ENCODE data around the gene SLC6A16. TPM values are rescaled to one million over a fixed set of nuclear protein-coding genes. Genes with fewer than 3 reads are reported as not detected.

The SLC6A16 gene
- total and polyA plus RNA-seq, 2 of the 8 experiments (the other 6 are each of a cell fraction or from before 2014, with no cell fraction given): 1.1 to 1.5 TPM

DNA sequence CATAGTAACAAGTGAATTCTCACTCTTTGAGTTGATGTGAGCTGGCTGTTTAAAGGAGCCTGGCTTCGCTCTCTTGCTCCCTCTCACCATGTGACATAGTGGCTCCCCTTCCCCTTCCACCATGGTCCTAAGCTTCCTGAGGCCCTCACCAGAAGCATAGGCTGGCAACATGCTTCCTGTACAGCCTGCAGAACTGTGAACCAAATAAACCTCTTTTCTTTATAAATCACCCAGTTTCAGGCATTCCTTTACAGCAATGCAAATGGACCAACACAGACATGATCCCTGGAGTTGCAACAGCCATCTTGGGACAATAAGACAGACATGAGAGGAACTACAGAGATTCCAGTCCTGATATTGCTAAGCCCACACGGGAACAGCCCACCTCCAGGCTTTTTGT, 24.6 kb upstream of the SLC6A16 start:
- CTCF ChIA-PET (ENCODE audit: partially characterized antibody): interaction anchor here (1.0 to 2.3 kb wide), 5 partner anchors 12 to 244 kb away, joined by 3 to 13 read pairs (median 4); partner anchors contain the start of gene TEAD2
- FAIRE-seq: no peak
- TF ChIP-seq NANOG (IDR thresholded peaks at IDR 0.05; ENCODE audit: insufficient read depth, low read depth, low read length, poor library complexity, severe bottlenecking) (no peak), KDM4A (IDR thresholded peaks at IDR 0.05; ENCODE audit: low read depth, low read length, severe bottlenecking) (no peak), TAF7 (optimal IDR thresholded peaks at IDR 0.05; ENCODE audit: borderline replicate concordance, low read depth, low read length) (no peak), POU5F1 (IDR thresholded peaks at IDR 0.05; ENCODE audit: low read depth, low read length) (no peak), SRF (IDR thresholded peaks at IDR 0.05; ENCODE audit: low read depth, low read length) (no peak), RNF2 (IDR thresholded peaks at IDR 0.05; ENCODE audit: borderline replicate concordance, low read depth, low read length, missing control alignments, poor library complexity, severe bottlenecking) (no peak), PHF8 (conservative IDR thresholded peaks at IDR 0.05; ENCODE audit: low read depth, low read length) (no peak), POLR2AphosphoS5 (IDR thresholded peaks at IDR 0.05; ENCODE audit: low read depth, low read length) (no peak), CTBP2 (IDR thresholded peaks at IDR 0.05; ENCODE audit: borderline replicate concordance, insufficient read depth, insufficient read length, low read length) (no peak), GTF2F1 (IDR thresholded peaks at IDR 0.05; ENCODE audit: borderline replicate concordance, low read depth, low read length) (no peak), RFX5 (IDR thresholded peaks at IDR 0.05; ENCODE audit: borderline replicate concordance, low read depth, low read length) (no peak), TAF1 (IDR thresholded peaks at IDR 0.05; ENCODE audit: low read depth, low read length) (no peak), CBX5 (IDR thresholded peaks at IDR 0.05; ENCODE audit: low read depth, low read length) (no peak), JUN (IDR thresholded peaks at IDR 0.05; ENCODE audit: low read depth, low read length) (no peak)

More for the DNA sequence above, 24.6 kb upstream of the SLC6A16 start:
- H3K27ac ChIP-seq (ENCODE audit: low read depth, low read length): no peak overlapping the region
- no peak overlapping the region for H3K23ac ChIP-seq (ENCODE audit: insufficient read length)
- H3K79me2 ChIP-seq (ENCODE audit: control insufficient read depth in 1 of 2, insufficient read depth in 2 of 2, low read length in 2 of 2): no peaks in the 10 kb centered on the region
- no peaks in the 10 kb centered on the region for H3K9me3 ChIP-seq (ENCODE audit: insufficient read depth in 2 of 2, low read depth in 1 of 2, low read length in 1 of 2)
- H4K91ac ChIP-seq (replicated peaks; ENCODE audit: insufficient read length, low read length): no peak overlapping the region
- H3K4me1 ChIP-seq (replicated peaks in 1 of 4; ENCODE audit: control insufficient read depth in 3 of 4, insufficient read depth in 4 of 4, low read length in 3 of 4): no peaks in the 10 kb centered on the region
- H3K4me2 ChIP-seq (ENCODE audit: insufficient read depth in 1 of 2, low read depth in 2 of 2, low read length in 2 of 2): no peak overlapping the region
- H2AK5ac ChIP-seq (ENCODE audit: low read depth, low read length): no peak overlapping the region
- no peak overlapping the region for H3K4ac ChIP-seq (replicated peaks; ENCODE audit: insufficient read length, low read depth, low read length)
- 91% methylated on average over 2 of the region's 2 CpGs; no CpG with 5 or more reads in 1 of the 2 experiments for WGBS, 2 experiments (ENCODE audit: extremely low coverage in 1 of 2, insufficient coverage in 1 of 2, insufficient read length in 1 of 2, insufficient replicate concordance in 2 of 2, low coverage in 1 of 2, low lambda C conversion rate in 2 of 2, missing lambda C conversion rate in 1 of 2)
- no peak overlapping the region for H4K5ac ChIP-seq (ENCODE audit: insufficient read length, low read depth, low read length)
- no peak overlapping the region for H3K14ac ChIP-seq (ENCODE audit: insufficient read length)
- no peak overlapping the region for H3K56ac ChIP-seq (replicated peaks; ENCODE audit: insufficient read length, low read depth, low read length)
- no peaks in the 10 kb centered on the region for H3K23me2 ChIP-seq (ENCODE audit: low read depth, low read length)
- no peak overlapping the region for H2BK15ac ChIP-seq (ENCODE audit: low read length)
- H4K8ac ChIP-seq (ENCODE audit: extremely low read depth, insufficient read depth, low read length): no peak overlapping the region
- H2BK5ac ChIP-seq (ENCODE audit: low read depth, low read length): no peak overlapping the region
- no peak overlapping the region for H2AFZ ChIP-seq (ENCODE audit: low read length)
- H3K18ac ChIP-seq (ENCODE audit: extremely low read depth, low read length): no peak overlapping the region
- DNase-seq (ENCODE audit: low read depth in 1 of 2, low spot score in 2 of 2): no peak
- H3K79me1 ChIP-seq (ENCODE audit: low read depth, low read length): no peaks in the 10 kb centered on the region; the same call in 1 of the 2 replicates
- POLR2A ChIA-PET (ENCODE audit: partially characterized antibody): interaction anchor here (1.1 to 8.9 kb wide), 4 partner anchors 10 to 139 kb away, joined by 3 to 112 read pairs (median 23); partner anchors contain the start of genes DKKL1 and TEAD2
- H2BK12ac ChIP-seq (ENCODE audit: low read depth, low read length): no peak overlapping the region
- peaks cover 35 to 95% (median 75%) of the 10 kb centered on the region in 4 experiments for H3K36me3 ChIP-seq (ENCODE audit: control insufficient read depth in 2 of 4, insufficient read depth in 4 of 4, low read length in 3 of 4)
- H3K9ac ChIP-seq (replicated peaks in 1 of 4; ENCODE audit: extremely low read depth in 1 of 4, low read depth in 3 of 4, low read length in 3 of 4): no peak overlapping the region
- H3K27me3 ChIP-seq (replicated peaks in 1 of 4; ENCODE audit: control insufficient read depth in 3 of 4, extremely low read depth in 1 of 4, insufficient read depth in 3 of 4, low read length in 3 of 4): no peaks in the 10 kb centered on the region
- H2BK120ac ChIP-seq (replicated peaks; ENCODE audit: low read depth, low read length): no peak overlapping the region
- H2BK20ac ChIP-seq (ENCODE audit: low read length): no peak overlapping the region
- peaks cover 3 to 11% of the 10 kb centered on the region in 2 experiments for H4K20me1 ChIP-seq (replicated peaks in 1 of 2; ENCODE audit: control insufficient read depth in 1 of 2, insufficient read depth in 2 of 2, low read length in 2 of 2)
- no peak overlapping the region for H3K4me3 ChIP-seq (ENCODE audit: extremely low read depth in 1 of 4, insufficient read depth in 2 of 4, low read depth in 3 of 4, low read length in 4 of 4)

All from H1 (cell line).